NCI-H2171 treated with DMSO at 0.1 percent for 48 hours (cell line): ENCODE data around the gene ZNHIT1.
"Not testable (repeated sequence)": the region's sequence is repeated elsewhere in the genome, so short reads cannot be mapped to it uniquely, and the experiment has no call there.

ENCODE experiments used
- DNase-seq: peaks from one replicate; lab custom pipeline; 2025; lab: John Stamatoyannopoulos, UW

The ZNHIT1 gene

GRCh38 chr7:101241443-101242349 is 23.7 kb downstream of the ZNHIT1 start:
- DNase-seq, result peak; percentile 70

GRCh38 chr7:101243646-101244374 is 25.8 kb downstream of the ZNHIT1 start:
- DNase-seq, result peak; percentile 46

GRCh38 chr7:101244375-101245146 is 26.6 kb downstream of the ZNHIT1 start, which contains the start of gene FIS1:
Gene FIS1, minus strand, starts transcription at chr7:101245081. Its CDS starts 77 bp downstream, at chr7:101245004.
- peak; percentile 93 for DNase-seq

GRCh38 chr7:101245147-101245668 is 27.2 kb downstream of the ZNHIT1 start:
- peak; percentile 97 for DNase-seq

GRCh38 chr7:101248276-101248675 is 30.3 kb downstream of the ZNHIT1 start:
- no peak for DNase-seq

GRCh38 chr7:101250324-101250723 is 32.4 kb downstream of the ZNHIT1 start:
- no peak for DNase-seq

- peak; percentile 96 for DNase-seq
Observed at GRCh38 chr7:101251871-101252659, 34.1 kb downstream of the ZNHIT1 start.

GRCh38 chr7:101253199-101253598 is 35.2 kb downstream of the ZNHIT1 start:
- not testable (repeated sequence) for DNase-seq

- no peak for DNase-seq
Observed at GRCh38 chr7:101255796-101256195, 37.8 kb downstream of the ZNHIT1 start.

GRCh38 chr7:101258243-101258731 is 40.3 kb downstream of the ZNHIT1 start:
- peak; percentile 29 for DNase-seq

- not testable (repeated sequence) for DNase-seq
Observed at GRCh38 chr7:101264102-101264706, 46.2 kb downstream of the ZNHIT1 start.

GRCh38 chr7:101265622-101266516 is 47.9 kb downstream of the ZNHIT1 start:
- DNase-seq, result no peak

GRCh38 chr7:101269664-101270063 is 51.7 kb downstream of the ZNHIT1 start:
- DNase-seq, result no peak

GRCh38 chr7:101271021-101271420 is 53.1 kb downstream of the ZNHIT1 start:
- DNase-seq, result no peak

GRCh38 chr7:101273206-101273605 is 55.2 kb downstream of the ZNHIT1 start:
- no peak for DNase-seq
